ENCODE data around the gene MAML2.

Gene MAML2

DNA sequence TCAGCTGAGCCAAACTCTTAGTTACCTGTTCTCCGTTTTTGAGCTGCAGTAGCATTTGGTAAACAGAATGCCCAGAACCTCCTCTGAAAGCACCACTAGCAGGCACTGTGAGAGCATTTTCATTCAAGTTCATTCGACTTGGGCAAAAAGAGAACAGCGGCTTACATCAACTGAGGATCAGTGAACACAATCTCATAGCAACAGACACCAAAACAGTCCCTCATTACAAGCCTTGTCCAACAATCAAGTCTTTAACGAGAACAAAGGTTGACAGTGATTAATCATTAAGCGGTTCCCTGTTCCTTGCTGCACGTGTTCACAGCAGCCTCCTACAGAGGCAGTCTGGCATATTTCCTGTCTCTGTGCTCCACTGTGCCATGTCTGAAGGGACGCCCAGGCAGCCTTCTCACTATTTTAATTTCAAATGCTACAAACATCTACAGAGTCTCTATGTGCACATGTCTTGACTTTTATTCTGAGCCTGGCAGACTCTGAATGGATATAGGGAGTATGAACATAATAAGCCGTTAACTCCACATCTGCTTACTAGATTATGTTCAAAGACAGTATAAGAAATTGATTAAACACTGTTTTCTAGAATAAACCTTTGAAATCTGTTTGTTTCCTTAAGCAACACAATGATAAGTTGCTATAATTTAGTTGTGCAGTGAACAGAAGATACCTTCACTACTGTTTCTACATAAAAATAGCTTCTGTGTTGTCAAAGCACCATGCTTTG lies 330.7 kb downstream of the MAML2 start:
- no peak for DNase-seq (ENCODE audit: low read depth, low spot score)

DNA sequence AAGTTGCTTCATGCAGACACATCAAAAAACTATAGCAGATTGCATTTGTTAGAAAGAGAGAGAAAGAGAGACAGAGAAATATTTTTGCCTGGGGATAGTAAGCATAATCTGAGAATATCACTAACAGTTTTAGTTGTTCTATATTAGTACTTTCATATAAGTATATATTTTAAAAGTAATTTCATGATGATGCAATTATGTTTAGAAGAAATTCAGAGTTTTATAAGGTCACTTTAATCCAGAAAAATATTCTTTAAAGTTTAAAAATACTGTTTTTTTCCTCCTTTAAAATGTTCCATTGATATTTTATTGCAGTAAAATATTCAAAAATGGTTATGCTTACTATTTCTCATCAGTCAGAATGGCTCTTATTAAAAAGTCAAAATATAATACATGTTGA lies 332.3 kb downstream of the MAML2 start:
- DNase-seq (ENCODE audit: low read depth, low spot score) = no peak

DNA sequence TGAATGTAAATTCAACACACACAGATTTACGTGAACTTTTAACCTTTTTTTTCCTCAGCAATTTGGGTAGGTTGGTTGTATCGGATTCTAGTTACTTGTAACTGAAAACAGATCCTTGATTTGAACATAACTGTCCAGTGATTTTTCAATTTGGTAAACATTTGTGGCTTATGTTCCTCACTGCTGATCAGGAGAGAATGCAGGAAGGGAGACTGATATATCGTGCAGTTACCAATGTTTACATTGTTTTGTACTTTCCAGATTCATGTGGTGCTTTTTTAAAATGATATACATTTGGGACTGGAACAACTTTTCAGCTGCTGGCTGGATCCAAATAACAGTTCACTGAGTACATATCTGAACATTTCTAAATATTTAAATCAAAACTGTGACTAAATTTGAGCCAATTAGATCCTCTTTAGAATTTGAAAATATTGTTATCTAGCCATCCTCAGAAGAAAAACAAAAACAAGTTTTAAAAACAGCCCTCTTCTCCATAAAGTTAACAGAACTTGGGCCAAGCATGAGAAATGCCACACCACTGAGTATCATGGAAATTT lies 334.8 kb downstream of the MAML2 start:
- no peak for DNase-seq (ENCODE audit: low read depth, low spot score)

DNA sequence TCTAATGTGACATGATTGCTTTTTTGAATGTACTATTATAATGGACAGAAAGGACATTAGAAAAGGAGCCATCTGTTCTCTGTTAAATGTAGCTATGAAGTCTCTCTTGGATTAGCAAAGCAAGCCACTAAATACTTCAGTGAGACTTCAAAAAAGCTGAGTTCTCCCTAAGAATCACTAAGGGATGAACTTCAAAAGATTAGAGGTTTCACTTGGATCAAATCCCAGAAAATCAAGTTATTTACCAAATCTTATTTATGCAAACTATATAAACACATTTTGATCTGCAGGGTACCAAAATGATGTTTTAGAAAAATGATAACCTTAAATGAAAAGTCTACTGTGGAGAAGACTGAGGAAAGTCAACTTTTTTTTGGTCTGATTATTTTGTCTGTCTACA lies 337.0 kb downstream of the MAML2 start:
- DNase-seq (ENCODE audit: low read depth, low spot score) = no peak

DNA sequence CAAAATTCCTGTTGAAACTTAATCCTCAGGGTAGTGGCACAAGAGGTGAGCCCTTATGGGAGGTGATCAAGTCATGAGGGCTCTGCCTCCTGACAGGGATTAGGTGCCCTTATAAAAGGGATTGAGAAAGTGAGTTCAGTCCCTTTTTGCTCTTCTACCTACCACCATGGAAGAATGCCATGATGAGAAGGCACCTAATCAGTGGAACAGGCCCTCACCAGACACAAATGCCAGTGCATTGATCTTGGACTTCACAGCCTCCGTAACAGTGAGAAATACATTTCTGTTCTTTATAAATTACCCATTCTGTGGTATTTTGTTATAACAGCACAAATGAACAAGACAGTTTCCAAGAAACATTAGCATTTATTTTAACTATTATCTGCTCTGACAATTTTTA lies 338.1 kb downstream of the MAML2 start:
- DNase-seq (ENCODE audit: low read depth, low spot score) = no peak

DNA sequence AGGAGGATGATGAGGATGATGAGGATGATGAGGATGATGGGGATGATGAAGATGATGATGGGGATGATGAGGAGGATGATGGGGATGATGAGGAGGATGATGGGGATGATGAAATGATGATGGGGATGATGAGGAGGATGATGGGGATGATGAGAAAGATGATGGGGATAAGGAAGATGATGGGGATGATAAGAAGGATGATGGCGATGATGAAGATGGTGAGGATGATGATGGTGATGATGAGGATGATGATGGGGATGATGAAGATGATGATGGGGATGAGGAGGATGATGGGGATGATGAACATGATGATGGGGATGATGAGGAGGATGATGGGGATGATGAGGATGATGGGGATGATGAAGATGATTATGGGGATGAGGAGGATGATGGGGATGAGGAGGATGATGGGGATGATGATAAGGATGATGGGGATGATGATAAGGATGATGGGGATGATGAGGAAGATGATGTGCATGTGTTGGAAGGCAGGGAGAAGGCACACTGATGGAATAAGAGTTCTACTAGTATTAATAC lies 340.2 kb downstream of the MAML2 start:
- no peak for DNase-seq (ENCODE audit: low read depth, low spot score)

DNA sequence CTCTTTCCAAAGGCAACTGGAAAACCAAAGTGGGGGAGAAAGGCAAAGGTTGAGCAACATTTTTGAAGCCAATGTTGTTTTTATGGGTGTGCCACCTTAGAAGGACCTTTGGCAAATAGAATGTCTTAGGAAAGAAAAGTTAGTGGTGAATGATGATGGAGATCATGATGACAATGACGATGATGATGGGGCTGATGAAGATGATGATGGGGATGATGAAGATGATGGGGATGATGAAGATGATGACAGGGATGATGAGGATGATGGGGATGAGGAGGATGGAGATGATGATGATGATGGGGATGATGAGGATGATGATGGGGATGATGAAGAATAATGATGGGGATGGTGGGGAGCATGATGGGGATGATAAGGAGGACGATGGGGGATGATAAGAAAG lies 340.7 kb downstream of the MAML2 start:
- DNase-seq (ENCODE audit: low read depth, low spot score) = no peak

DNA sequence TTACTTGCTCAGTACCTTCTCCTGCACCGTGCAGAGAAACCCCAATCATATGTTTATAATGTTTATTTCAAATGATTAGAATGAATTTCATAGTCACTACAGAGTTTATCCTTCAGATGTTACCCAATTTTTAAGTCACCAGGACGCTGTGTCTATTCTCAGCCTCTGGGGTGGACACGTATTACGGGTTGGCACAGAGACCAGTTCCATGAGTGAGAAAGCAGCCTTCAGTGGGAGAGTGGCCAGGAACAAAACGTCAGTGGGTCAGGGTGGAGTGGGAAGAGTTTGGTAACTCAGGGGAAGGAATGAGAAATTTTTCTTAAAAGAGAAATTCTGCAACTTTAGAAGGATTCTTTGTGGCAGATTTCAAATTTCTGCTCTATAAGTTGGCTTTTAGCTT lies 342.0 kb downstream of the MAML2 start:
- DNase-seq (ENCODE audit: low read depth, low spot score) = no peak

DNA sequence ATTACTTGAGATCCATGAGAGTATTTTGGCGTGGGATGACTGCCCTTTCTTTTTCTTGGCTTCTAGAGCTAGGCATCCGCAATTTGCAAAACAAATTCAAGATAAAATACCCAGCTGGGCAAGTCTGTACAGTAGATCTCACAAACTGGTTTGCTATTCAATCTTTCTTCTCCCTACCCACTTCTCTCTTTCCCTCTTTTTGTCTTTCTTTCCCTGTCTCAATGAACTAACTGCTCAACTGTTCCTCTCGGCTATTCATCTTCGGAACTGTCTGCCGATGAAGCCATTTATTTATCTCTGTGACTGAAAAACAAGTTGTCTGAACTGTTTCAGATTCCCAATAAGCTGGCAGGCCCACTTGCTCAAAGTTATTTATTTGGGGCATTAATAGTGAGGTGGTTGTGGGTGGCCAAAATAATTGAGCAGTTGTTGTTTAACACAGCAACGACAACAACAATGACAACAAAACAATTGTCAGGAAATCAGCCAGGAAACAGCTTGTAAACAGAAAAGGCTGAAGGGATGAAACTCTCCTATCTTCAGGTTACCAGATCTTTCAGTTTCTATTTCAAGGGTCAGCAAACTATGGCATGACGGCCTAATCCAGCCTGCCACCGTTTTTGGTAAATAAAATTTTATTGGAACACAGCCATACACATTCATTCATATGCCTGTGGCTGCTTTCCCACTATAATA lies 343.1 kb downstream of the MAML2 start:
- DNase-seq (ENCODE audit: low read depth, low spot score) = no peak

DNA sequence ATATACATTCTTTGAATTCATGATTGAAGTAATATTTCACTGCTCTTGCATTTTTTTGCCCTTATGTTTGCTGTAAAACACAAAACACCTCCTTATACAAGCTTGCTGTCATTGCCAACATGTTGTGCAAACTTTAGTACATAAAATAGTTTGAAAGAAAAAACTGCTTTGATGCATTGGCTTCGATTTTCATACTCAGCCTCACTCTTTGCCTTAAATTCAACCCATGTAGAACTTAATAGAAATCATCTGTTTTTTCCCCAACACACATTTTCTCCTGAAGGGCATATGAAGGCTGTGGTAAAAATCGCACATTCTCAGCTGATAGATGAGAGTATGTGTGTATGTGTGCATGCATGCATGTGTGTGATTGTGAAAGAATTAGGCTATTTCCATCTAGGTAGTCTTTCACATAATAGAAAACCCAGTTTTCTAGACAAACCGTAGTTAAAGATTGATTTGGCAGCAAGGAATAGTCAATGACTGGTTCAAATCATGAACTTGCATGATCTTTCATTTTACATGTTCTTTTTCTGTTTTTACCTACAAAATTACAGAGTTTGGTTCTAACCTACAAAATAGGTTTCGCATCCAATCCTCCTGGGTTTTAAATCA lies 346.3 kb downstream of the MAML2 start:
- DNase-seq (ENCODE audit: low read depth, low spot score) = no peak

DNA sequence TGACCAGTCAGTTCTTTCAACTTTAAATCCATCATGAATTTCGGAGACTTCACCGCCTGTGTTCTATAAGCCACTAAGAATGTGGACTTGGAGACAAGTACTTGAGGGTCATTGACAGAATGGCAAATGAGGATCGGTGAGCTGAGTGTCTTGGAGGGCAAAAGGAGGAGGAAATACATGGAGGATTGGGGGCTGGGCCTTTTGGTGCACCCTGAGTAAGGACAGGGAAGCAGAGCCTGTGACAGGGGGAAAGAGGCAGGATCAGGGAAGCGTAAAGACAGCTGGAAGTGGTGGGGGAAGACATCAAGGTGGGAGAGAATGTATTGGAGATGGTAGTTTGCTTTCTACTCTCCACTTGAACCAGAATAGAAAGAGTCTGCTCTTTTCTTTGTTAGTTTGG lies 348.7 kb downstream of the MAML2 start:
- no peak for DNase-seq (ENCODE audit: low read depth, low spot score)

DNA sequence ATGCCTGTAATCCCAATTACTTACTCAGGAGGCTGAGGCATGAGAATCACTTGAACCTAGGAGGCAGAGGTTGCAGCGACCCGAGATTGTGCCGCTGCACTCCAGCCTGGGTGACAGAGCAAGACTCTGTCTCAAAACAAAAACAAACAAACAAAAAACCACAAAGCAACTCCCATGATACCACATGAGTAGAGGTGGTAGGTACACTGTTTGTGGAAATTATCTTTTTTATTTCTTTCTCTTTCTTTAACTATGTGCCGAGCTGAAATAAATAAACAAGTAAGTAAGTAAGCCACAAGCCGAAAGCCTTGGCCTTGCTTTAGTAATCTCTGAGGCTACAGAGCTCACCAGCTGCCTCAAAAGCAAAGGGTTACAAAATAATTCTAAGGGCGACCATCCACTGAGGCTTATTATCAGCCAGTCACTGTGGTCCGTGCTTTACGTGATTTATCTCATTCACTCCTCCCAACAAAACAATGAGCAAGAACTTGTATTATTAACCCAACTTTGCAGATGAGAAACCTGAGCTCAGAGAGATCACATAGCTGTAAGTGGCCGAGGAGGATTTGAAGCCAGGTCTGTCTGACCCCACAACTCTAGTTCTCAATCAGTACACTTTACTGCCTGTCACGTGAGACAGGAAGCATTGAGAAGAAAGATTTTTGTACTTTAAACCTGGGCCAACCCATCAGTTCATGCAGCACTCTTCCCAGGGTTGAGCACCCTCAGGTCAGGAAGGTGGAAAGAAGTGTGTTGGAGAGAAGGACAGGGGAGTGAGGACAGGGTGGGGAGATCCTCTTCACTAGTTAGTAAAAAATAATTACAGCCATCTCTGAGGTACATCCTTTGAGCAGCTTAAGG lies 349.3 kb downstream of the MAML2 start:
- DNase-seq (ENCODE audit: low read depth, low spot score) = no peak

DNA sequence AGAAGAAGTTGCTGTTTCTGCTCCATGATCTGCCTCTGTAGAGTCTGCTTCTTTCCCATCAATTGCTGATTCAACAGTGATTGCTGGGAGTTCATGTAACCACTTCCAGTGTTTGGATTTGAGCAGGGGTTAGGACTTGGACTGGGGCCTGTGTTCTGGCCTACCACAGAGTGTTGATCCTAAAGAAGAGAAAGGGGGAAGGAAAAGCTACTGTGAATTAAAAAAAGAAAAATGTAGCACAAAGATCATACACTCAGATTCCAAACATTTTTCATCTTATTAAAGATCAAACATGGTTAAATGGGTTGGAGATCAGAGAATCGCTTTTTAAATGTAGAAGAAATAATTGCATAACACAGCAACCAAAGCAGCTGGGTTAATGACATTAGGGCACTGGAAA lies 351.4 kb downstream of the MAML2 start:
- no peak for DNase-seq (ENCODE audit: low read depth, low spot score)

DNA sequence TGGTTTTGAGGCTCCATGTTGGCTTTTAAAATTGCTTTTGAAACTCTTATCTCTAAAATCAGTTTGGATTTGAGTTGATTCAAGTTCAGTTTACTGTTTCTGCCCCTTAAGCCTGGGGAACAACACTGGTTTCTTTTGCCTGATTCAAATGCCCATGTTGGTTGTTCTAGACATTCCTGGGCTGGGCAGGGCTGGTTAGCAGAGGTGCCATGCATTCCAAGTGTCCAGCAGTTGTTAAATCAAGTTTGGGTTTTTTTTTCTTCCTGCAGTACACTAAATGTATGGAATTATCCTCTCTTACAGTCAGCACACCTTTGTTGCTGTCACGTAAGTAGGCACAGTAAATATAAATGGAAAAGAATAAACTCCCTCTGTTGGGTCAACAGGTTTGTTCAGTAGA lies 351.9 kb downstream of the MAML2 start:
- no peak for DNase-seq (ENCODE audit: low read depth, low spot score)

DNA sequence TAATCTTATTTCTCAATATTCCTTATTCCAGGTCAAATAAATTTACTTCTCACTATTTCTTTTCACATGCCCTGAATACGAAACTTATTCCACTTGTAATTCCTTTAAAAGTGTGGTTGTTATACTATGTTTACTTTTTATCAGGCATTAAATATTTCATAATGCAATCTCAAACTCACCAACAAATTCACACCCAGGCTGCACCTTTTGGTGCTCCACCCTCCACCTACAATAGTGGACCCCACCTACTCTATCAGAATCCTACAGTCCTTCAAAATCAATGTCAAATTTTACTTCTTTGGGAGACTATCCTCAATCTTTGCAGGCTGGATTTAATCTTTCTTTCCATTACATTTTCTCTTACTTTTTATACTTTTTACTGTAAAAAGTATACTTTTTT lies 353.2 kb downstream of the MAML2 start:
- no peak for DNase-seq (ENCODE audit: low read depth, low spot score)

DNA sequence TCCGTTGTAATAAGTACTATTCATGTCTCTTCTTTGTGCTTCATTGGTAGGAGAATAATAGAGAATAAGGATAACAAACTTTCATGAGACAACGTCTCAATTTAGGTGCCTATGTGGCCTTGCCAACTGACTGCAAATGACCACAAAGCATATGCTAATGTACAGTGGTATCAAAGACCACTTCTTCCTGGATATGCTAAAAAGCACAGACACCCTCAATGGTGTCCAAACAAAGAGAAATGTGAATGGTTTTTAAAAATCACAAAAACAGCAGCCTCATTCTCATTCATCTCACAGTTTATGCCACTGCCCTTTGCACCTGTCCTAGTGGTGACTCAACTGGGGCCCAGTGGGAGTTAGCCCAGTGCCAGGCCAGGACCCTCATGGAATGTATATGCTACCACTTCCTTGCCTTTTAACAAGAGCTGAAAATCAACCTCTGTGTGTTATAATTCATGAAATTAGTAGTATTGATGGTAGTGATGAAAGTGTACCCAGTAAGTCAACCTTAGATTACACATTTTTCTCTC lies 353.9 kb downstream of the MAML2 start:
- no peak for DNase-seq (ENCODE audit: low read depth, low spot score)

DNA sequence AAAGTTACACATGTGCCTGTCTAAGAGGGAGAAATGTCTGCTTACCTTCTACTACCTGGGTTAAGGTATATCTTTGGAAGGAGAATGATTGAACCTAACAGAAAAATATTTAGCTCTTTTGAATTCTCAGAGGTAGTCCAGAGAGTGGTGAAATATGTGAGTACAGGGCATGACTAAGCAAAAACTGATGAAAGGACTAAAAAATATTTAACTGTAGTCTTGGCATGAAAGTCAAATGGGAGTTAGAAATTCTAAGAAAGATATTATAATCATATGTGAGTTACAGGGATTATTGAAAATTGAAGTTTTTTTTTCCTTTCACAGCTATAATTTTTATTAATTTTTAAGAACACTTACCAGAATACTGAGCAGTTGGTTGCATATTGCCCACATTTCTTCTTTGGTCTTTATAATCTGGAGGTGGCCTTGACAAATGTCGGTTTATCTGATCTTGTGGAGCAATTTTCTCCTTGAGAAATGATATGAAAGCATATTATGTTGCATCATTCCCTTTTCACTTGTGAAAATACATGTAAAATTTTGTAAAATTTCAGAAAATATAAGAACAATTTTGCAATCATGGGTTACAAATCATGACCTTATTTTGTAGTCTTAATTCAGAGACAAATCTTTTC lies 357.7 kb downstream of the MAML2 start:
- DNase-seq (ENCODE audit: low read depth, low spot score) = no peak

DNA sequence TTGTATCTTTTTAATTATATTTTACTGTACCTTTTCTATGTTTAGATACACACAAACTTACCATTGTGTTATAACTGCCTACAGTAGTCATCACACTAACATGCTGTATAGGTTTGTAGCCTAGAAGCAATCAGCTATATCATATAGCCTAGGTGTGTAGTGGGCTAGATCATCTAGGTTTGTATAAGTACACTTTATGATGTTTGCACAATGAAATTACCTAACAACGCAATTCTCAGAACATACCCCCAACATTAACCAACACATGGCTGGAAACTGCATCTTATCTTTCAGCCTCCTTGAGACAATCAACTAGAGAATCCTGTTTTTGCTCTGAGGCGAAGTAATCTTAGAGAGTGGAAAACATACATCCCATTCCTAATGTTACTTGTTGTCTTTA lies 358.9 kb downstream of the MAML2 start:
- no peak for DNase-seq (ENCODE audit: low read depth, low spot score)

DNA sequence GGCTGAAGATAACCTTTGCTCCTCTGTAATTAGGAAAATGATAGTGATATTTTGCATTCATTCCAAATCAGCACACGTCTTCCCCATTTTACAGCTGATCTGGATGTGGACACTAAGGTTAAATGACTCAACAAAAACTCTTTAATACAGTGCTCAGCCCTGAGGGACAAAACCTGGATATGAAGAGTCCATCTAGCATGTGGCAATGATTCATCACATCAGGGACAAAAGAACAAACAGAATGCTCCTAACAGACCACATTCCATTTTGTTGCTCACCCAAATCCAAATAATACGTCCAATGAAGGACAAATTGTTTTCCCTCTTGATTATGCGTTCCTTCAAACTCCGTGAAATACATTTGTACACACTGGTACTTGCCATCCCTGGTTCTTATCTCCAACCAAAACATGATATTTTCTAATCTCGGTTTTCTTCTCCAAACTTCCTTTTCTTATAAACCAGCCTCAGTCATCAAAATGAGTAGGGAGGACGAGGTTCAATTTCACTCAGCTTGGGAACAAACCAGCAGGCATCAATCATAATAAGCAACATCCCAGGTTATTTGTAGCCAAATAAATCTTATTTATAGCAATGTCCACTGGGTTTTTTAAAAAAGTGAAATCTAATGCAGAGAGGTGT lies 365.3 kb downstream of the MAML2 start:
- DNase-seq (ENCODE audit: low read depth, low spot score) = no peak

DNA sequence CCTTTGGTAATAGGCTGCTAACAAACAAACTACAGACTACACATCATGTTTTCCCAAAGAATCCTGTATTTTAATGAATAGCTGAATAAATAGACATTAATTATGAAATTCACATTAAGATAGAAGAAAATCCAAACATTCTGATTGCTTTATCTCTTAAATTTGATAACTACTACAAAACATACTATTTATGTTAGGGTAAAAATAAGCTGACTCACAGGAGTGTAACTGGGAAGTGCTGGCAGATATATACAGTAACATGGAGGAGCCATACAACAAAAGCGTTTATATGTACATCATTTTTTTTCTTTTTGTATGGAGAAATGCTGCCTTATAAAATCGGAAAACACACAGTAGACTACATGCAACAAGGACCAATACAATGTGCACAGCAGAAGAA lies 366.4 kb downstream of the MAML2 start:
- no peak for DNase-seq (ENCODE audit: low read depth, low spot score)

Data from smooth muscle cell of the brain vasculature (primary cell).